ENCODE results near the gene YRDC. TPM values are rescaled to one million over a fixed set of nuclear protein-coding genes. Genes with fewer than 3 reads are reported as not detected.

YRDC gene
- polyA plus RNA-seq, 2 donors: 8.9 to 15.6 TPM

DNA sequence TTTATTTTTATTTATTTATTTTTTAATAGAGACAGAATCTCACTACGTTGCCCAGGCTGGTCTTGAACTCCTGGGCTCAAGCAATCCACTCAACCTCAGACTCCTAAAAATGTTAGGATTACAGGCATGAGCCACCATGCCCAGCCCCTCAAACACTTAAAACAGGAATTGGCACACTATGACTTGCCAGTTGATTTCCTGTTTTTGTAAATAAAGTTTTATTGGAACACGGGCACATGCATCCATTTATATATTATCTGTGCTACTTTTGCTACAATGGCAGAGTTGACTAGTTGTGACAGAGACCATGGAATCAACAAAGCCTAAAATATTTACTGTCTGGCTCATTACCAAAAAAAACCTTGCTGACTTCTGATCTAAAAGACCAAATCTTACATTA is 16.0 kb upstream of the YRDC start:
- H3K36me3 ChIP-seq (ENCODE audit: control insufficient read depth in 2 of 2, insufficient read depth in 2 of 2, low read length in 1 of 2): peaks cover 13 to 18% of the 10 kb centered on the region in 2 donors
- H3K27me3 ChIP-seq (ENCODE audit: control insufficient read depth in 1 of 2, insufficient read depth in 2 of 2, low read length in 2 of 2): no peaks in the 10 kb centered on the region
- 91% methylated on average over 2 of the region's 2 CpGs for WGBS, 2 donors
- H3K4me1 ChIP-seq (ENCODE audit: control insufficient read depth in 2 of 2, insufficient read depth in 2 of 2, low read length in 1 of 2): peaks cover 0 to 4% of the 10 kb centered on the region in 2 donors
- no peaks in the 10 kb centered on the region for H3K9me3 ChIP-seq (ENCODE audit: control insufficient read depth in 2 of 2, insufficient read depth in 1 of 2, low read depth in 1 of 2, low read length in 1 of 2)
- H3K4me3 ChIP-seq (ENCODE audit: low read depth in 1 of 2, low read length in 2 of 2): no peak overlapping the region
- H3K27ac ChIP-seq (ENCODE audit: low read depth in 2 of 2, low read length in 1 of 2): no peak overlapping the region

DNA sequence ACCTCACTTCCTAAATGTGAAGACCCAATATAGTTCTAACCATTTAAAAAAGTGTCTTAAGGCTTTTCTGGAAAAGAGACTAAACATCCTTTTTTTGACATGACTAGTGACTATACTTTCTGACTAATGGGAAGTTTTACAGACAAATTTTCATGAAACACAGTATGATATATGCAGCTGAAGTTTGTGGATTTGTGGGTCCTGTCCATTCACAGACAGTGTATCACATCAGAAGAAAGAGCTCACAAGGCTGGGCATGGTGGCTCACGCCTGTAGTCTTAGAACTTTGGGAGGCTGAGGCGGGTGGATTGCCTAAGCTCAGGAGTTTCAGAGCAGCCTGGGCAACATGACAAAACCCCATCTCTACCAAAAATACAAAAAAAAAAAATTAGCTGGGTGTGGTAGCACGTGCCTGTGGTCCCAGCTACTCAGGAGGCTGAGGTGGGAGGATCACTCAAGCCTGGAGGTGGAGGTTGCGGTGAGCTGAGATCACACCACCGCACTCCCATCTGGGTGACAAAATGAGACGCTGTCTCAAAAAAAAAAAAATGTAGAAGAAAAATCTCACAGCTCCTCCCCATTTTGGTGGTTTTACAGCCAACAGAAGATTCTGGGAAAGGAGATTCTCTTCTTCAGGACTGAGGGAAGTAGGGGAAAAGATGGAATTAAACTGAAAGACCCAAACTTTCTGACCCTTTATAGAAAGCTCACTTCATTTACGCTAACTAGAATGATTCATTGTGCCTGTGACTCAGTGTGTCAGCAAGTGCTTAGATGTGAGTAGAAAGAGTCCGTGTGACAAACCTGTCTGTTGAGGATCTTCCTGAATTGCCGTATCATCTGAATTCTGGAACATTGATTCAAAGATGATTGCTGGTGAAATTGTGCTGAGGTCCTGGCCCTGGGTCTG is 15.2 kb upstream of the YRDC start:
- Histone ChIP-seq H3K36me3 (ENCODE audit: control insufficient read depth in 2 of 2, insufficient read depth in 2 of 2, low read length in 1 of 2) (peaks cover 13 to 18% of the 10 kb centered on the region in 2 donors), H3K9me3 (ENCODE audit: control insufficient read depth in 2 of 2, insufficient read depth in 1 of 2, low read depth in 1 of 2, low read length in 1 of 2) (no peaks in the 10 kb centered on the region)
- 85 to 86% methylated on average over 9 of the region's 9 CpGs for WGBS, 2 donors

DNA sequence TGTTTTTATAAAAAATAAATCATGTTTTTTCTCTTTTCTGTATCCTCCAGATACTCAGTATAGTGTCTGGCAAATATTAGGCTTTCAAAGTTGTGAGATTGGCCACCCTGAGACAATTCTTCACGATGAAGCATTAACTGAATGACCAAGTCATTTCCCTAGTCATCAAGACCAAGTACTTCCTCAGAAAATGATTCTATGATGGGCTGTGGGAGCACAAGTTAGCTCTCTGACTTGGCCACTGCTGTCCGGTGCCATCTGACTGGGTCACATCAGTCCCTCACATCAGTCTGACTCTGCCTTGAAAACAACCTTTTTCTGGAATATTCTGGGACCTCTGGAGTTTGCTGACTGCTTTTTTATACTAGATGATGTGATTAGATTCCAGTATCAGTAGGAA is 13.5 kb upstream of the YRDC start:
- H3K27me3 ChIP-seq (ENCODE audit: control insufficient read depth in 1 of 2, insufficient read depth in 2 of 2, low read length in 2 of 2): no peaks in the 10 kb centered on the region
- H3K36me3 ChIP-seq (ENCODE audit: control insufficient read depth in 2 of 2, insufficient read depth in 2 of 2, low read length in 1 of 2): peaks cover 13 to 20% of the 10 kb centered on the region in 2 donors
- H3K9me3 ChIP-seq (ENCODE audit: control insufficient read depth in 2 of 2, insufficient read depth in 1 of 2, low read depth in 1 of 2, low read length in 1 of 2): no peaks in the 10 kb centered on the region
- no peak overlapping the region for H3K4me3 ChIP-seq (ENCODE audit: low read depth in 1 of 2, low read length in 2 of 2)
- H3K27ac ChIP-seq (ENCODE audit: low read depth in 2 of 2, low read length in 1 of 2): no peak overlapping the region
- 91 to 92% methylated on average over 2 of the region's 2 CpGs for WGBS, 2 donors
- peaks cover 4 to 7% of the 10 kb centered on the region in 2 donors for H3K4me1 ChIP-seq (ENCODE audit: control insufficient read depth in 2 of 2, insufficient read depth in 2 of 2, low read length in 1 of 2)

More for the DNA sequence above, 15.2 kb upstream of the YRDC start:
- no peaks in the 10 kb centered on the region for H3K27me3 ChIP-seq (ENCODE audit: control insufficient read depth in 1 of 2, insufficient read depth in 2 of 2, low read length in 2 of 2)
- peak overlapping the region in 1 of 2 donors; percentile 24 for H3K27ac ChIP-seq (ENCODE audit: low read depth in 2 of 2, low read length in 1 of 2)
- H3K4me3 ChIP-seq (ENCODE audit: low read depth in 1 of 2, low read length in 2 of 2): no peak overlapping the region
- peaks cover 0 to 4% of the 10 kb centered on the region in 2 donors for H3K4me1 ChIP-seq (ENCODE audit: control insufficient read depth in 2 of 2, insufficient read depth in 2 of 2, low read length in 1 of 2)

DNA sequence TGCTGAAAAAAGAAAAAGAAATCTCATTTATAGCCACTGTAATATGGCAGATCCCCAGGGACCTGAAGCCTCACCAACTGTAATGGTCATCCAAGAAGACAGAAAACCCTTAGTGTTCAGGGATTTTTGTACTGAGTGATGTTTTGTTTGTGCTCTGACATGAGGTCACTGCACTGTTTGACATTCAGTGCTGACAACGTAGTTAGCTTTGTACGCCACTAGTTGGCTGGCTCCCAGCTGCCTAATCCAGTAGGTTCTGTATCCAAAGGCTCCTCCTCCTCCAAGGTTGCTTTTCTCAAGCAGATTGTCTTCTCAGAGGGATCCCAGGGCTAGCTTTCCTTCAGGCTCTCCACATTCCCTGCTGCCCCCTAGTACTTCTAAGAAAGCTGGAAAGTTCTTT is 9.5 kb upstream of the YRDC start:
- H3K4me1 ChIP-seq (ENCODE audit: control insufficient read depth in 2 of 2, insufficient read depth in 2 of 2, low read length in 1 of 2): peaks cover 3 to 4% of the 10 kb centered on the region in 2 donors
- H3K27ac ChIP-seq (ENCODE audit: low read depth in 2 of 2, low read length in 1 of 2): peak overlapping the region; percentile 60 to 64
- H3K4me3 ChIP-seq (ENCODE audit: low read depth in 1 of 2, low read length in 2 of 2): no peak overlapping the region
- no peaks in the 10 kb centered on the region for H3K27me3 ChIP-seq (ENCODE audit: control insufficient read depth in 1 of 2, insufficient read depth in 2 of 2, low read length in 2 of 2)
- H3K9me3 ChIP-seq (ENCODE audit: control insufficient read depth in 2 of 2, insufficient read depth in 1 of 2, low read depth in 1 of 2, low read length in 1 of 2): no peaks in the 10 kb centered on the region
- WGBS, 2 donors: 26 to 28% methylated on average over 2 of the region's 2 CpGs
- peaks cover 13 to 34% of the 10 kb centered on the region in 2 donors for H3K36me3 ChIP-seq (ENCODE audit: control insufficient read depth in 2 of 2, insufficient read depth in 2 of 2, low read length in 1 of 2)

DNA sequence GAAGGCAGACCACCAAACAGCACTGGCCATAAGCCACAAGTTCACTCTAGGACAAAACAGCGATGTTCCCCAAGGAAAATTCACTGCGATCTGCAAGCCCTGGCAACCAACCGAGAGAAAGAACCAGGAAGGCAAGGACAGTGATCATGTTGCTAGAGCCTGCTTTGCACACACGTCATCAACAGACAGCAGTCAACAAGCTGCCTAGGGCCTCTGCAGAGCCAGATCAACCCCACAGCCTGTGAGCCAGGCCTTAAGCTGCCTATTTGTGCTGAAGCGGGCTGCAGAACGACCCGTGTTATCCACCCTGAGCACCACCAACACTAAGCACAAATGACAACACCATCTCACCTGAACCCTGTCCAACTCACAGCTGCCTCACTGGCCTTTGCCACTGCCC is 6.2 kb upstream of the YRDC start:
- H3K4me1 ChIP-seq (ENCODE audit: control insufficient read depth in 2 of 2, insufficient read depth in 2 of 2, low read length in 1 of 2): peaks cover 3 to 4% of the 10 kb centered on the region in 2 donors
- H3K27me3 ChIP-seq (ENCODE audit: control insufficient read depth in 1 of 2, insufficient read depth in 2 of 2, low read length in 2 of 2): no peaks in the 10 kb centered on the region
- no peak overlapping the region for H3K27ac ChIP-seq (ENCODE audit: low read depth in 2 of 2, low read length in 1 of 2)
- no peaks in the 10 kb centered on the region for H3K9me3 ChIP-seq (ENCODE audit: control insufficient read depth in 2 of 2, insufficient read depth in 1 of 2, low read depth in 1 of 2, low read length in 1 of 2)
- H3K36me3 ChIP-seq (ENCODE audit: control insufficient read depth in 2 of 2, insufficient read depth in 2 of 2, low read length in 1 of 2): peaks cover 0 to 22% of the 10 kb centered on the region in 2 donors
- WGBS, 2 donors: 89 to 94% methylated on average over 7 of the region's 7 CpGs
- no peak overlapping the region for H3K4me3 ChIP-seq (ENCODE audit: low read depth in 1 of 2, low read length in 2 of 2)

DNA sequence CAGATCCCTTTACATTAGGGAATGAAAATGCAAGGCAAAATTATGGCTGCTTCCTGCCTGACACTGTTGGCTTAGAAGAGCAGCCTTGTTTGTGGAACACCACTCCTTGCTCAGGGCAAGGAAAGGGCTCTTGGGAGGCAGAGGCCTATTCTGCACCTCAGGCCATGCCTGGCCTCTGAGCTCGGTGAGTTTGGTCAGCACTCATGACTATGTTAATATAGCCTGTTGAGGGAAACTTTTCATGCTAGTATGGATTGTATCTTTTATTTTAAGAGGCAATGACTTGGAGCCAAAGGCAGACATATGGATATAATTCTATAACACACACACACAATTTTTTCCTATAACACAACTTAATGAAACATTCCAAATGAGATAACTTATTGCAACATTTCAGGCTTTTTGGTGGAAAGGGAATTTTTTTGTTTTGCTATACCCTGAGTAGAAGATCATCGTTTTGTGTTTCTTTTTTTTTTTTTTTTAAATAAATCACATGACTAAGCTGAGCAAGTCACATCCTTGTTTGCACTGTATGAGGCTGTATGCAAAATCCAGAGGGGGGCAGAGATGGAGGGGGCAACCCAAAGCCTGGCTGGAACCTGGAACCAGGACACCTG is 5.6 kb upstream of the YRDC start:
- H3K36me3 ChIP-seq (ENCODE audit: control insufficient read depth in 2 of 2, insufficient read depth in 2 of 2, low read length in 1 of 2): peaks cover 0 to 22% of the 10 kb centered on the region in 2 donors
- no peaks in the 10 kb centered on the region for H3K27me3 ChIP-seq (ENCODE audit: control insufficient read depth in 1 of 2, insufficient read depth in 2 of 2, low read length in 2 of 2)
- H3K4me1 ChIP-seq (ENCODE audit: control insufficient read depth in 2 of 2, insufficient read depth in 2 of 2, low read length in 1 of 2): peaks cover 3 to 4% of the 10 kb centered on the region in 2 donors
- H3K9me3 ChIP-seq (ENCODE audit: control insufficient read depth in 2 of 2, insufficient read depth in 1 of 2, low read depth in 1 of 2, low read length in 1 of 2): no peaks in the 10 kb centered on the region
- no peak overlapping the region for H3K27ac ChIP-seq (ENCODE audit: low read depth in 2 of 2, low read length in 1 of 2)
- no peak overlapping the region for H3K4me3 ChIP-seq (ENCODE audit: low read depth in 1 of 2, low read length in 2 of 2)
- WGBS, 2 donors: 81 to 85% methylated on average over 2 of the region's 2 CpGs

DNA sequence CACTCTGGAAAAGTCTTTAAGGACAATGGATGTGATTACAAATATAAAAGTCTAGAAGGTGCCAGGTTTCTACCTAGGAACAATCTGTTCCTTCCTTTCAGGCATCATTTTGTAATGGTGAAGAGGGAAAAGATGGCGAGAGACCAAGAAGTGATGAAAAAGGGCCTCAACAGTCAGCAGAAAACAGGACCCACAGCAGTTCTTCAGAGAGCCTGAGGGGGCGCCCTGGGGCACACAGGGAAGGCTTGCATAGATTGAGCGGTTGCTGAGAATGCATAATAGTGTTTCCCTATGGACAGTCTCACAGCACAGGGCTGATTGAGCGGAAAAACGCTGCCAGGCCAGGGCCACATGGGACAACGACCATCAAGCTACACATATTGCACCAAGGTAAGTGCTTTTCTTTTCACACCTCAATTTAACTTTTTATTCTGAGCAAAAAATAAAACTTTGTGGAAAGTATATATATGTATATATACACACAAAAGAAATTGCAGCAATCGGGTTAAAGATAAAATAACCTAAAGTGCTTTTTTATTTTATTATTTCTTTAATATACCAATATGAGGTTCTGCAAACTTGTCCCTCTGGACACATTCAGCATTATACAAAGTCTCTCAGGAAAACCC is 3.1 kb upstream of the YRDC start:
- Histone ChIP-seq H3K27ac (ENCODE audit: low read depth in 2 of 2, low read length in 1 of 2) (no peak overlapping the region), H3K4me3 (ENCODE audit: low read depth in 1 of 2, low read length in 2 of 2) (no peak overlapping the region), H3K36me3 (ENCODE audit: control insufficient read depth in 2 of 2, insufficient read depth in 2 of 2, low read length in 1 of 2) (peaks cover 0 to 24% of the 10 kb centered on the region in 2 donors), H3K4me1 (ENCODE audit: control insufficient read depth in 2 of 2, insufficient read depth in 2 of 2, low read length in 1 of 2) (no peaks in the 10 kb centered on the region), H3K9me3 (ENCODE audit: control insufficient read depth in 2 of 2, insufficient read depth in 1 of 2, low read depth in 1 of 2, low read length in 1 of 2) (no peaks in the 10 kb centered on the region), H3K27me3 (ENCODE audit: control insufficient read depth in 1 of 2, insufficient read depth in 2 of 2, low read length in 2 of 2) (no peaks in the 10 kb centered on the region)
- WGBS, 2 donors: 40 to 41% methylated on average over 7 of the region's 7 CpGs

DNA sequence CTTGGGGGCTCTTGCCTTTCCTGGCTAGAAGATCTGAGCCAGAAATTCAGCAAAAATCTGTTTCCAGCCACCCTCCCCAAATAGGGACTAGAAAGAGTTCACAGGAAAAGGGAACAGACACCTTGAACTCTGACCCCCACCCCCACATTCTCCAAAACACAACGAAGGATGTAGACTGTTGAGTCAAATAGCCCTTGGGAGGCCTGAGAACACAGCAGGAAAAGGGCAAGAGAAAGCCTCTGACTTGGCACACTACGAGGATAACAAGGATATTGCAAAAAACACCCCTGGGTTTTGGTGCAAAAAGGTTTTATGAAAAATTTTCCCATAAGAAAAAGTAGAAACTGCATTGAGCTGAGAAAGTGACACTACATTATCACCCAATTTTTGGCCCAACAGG is 1.9 kb upstream of the YRDC start:
- Histone ChIP-seq H3K27me3 (ENCODE audit: control insufficient read depth in 1 of 2, insufficient read depth in 2 of 2, low read length in 2 of 2) (no peaks in the 10 kb centered on the region), H3K27ac (ENCODE audit: low read depth in 2 of 2, low read length in 1 of 2) (no peak overlapping the region), H3K9me3 (ENCODE audit: control insufficient read depth in 2 of 2, insufficient read depth in 1 of 2, low read depth in 1 of 2, low read length in 1 of 2) (no peaks in the 10 kb centered on the region), H3K4me3 (ENCODE audit: low read depth in 1 of 2, low read length in 2 of 2) (no peak overlapping the region), H3K36me3 (ENCODE audit: control insufficient read depth in 2 of 2, insufficient read depth in 2 of 2, low read length in 1 of 2) (peaks cover 5 to 20% of the 10 kb centered on the region in 2 donors), H3K4me1 (ENCODE audit: control insufficient read depth in 2 of 2, insufficient read depth in 2 of 2, low read length in 1 of 2) (no peaks in the 10 kb centered on the region)
- WGBS, 2 donors: 38 to 44% methylated on average over 2 of the region's 2 CpGs

DNA sequence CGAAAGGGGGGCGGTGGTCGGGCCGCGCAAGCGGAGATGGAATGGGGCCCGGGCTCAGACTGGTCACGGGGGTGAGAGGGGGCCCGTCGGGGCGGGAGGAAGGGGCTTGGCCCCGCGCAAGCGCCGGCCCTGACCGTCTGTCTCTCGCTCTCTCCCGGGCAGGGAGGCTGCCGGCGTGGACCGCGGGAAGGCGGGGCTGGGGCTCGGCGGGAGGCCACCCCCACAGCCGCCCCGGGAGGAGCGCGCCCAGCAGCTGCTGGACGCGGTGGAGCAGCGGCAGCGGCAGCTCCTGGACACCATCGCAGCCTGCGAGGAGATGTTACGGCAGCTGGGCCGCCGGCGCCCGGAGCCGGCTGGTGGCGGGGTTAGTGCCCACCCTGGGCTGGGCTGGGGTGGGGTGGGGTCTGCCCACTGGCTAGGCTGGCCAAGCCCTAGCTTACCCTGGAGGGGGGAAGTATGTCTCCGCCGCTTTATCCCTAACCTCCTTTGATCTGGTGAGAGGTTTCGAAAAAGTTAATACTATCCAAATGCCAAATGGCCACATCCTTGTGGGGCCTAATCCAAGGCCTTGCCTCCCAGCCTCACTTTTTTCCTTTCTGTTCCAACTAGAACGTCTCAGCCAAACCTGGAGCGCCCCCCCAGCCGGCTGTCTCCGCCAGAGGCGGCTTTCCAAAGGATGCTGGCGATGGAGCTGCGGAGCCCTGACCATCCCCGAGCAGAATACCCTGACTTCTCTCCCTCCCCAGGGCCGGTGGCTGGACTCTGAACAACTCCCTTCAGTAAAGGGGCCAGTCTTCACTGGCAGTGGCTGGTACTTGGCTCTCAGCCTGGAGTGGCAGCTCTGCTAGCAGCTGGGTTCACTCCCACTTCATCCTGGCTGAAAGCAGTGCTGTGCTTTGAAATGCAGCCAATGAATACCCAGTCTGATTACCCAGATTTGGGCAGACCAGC is 636 bp upstream of the YRDC start:
- 3% methylated on average over 37 to 54 of the region's 54 CpGs for WGBS, 2 donors
- Histone ChIP-seq H3K27me3 (ENCODE audit: control insufficient read depth in 1 of 2, insufficient read depth in 2 of 2, low read length in 2 of 2) (no peaks in the 10 kb centered on the region), H3K4me3 (ENCODE audit: low read depth in 1 of 2, low read length in 2 of 2) (peak overlapping the region; percentile 87 to 97), H3K9me3 (ENCODE audit: control insufficient read depth in 2 of 2, insufficient read depth in 1 of 2, low read depth in 1 of 2, low read length in 1 of 2) (no peaks in the 10 kb centered on the region), H3K36me3 (ENCODE audit: control insufficient read depth in 2 of 2, insufficient read depth in 2 of 2, low read length in 1 of 2) (peaks cover 9 to 23% of the 10 kb centered on the region in 2 donors), H3K4me1 (ENCODE audit: control insufficient read depth in 2 of 2, insufficient read depth in 2 of 2, low read length in 1 of 2) (no peaks in the 10 kb centered on the region), H3K27ac (ENCODE audit: low read depth in 2 of 2, low read length in 1 of 2) (peak overlapping the region; percentile 95)

All from esophagus (tissue), 2 donors.